Measurements from ENCODE around the gene RIMBP3C.
"Not testable (repeated sequence)": the region's sequence is repeated elsewhere in the genome, so short reads cannot be mapped to it uniquely, and the experiment has no call there.

DNA sequence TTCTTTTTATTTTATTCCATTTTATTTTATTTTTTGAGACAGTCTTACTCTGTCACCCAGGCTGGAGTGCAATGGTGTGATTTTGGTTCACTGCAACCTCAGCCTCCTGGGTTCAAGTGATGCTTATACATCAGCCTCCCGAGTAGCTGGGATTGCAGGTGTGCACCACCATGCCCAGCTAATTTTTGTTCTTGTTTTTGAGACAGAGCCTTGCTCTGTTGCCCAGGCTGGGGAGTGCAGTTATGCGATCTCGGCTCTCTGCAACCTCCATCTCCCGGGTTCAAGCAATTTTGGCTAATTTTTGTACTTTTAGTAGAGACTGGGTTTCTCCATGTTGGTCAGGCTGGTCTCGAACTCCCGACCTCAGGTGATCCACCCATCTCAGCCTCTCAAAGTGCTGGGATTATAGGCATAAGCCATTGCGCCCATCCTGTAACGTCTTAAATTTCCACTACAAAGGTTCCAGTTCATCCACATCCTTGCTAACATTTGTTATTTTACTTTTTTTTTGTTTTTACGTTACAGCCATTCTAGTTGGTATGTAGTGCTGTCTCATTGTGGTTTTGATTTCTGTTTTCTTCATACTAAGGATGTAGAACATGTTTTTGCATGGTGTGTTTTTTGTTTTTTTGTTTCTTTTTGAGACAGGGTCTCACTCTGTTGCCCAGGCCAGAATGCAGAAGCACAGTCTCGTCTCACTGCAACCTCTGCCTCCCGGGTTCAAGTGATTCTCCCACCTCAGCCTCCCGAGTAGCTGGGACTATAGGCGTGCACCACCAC, 45.3 kb upstream of the RIMBP3C start:
- TF ChIP-seq, protein P1, sequence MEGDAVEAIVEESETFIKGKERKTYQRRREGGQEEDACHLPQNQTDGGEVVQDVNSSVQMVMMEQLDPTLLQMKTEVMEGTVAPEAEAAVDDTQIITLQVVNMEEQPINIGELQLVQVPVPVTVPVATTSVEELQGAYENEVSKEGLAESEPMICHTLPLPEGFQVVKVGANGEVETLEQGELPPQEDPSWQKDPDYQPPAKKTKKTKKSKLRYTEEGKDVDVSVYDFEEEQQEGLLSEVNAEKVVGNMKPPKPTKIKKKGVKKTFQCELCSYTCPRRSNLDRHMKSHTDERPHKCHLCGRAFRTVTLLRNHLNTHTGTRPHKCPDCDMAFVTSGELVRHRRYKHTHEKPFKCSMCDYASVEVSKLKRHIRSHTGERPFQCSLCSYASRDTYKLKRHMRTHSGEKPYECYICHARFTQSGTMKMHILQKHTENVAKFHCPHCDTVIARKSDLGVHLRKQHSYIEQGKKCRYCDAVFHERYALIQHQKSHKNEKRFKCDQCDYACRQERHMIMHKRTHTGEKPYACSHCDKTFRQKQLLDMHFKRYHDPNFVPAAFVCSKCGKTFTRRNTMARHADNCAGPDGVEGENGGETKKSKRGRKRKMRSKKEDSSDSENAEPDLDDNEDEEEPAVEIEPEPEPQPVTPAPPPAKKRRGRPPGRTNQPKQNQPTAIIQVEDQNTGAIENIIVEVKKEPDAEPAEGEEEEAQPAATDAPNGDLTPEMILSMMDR (conservative IDR thresholded peaks at IDR 0.05; ENCODE audit: low read depth, low read length), result not testable (repeated sequence)
- TF ChIP-seq EZH2 (IDR thresholded peaks at IDR 0.05; ENCODE audit: borderline replicate concordance, low read depth, low read length, poor library complexity, severe bottlenecking), result not testable (repeated sequence)
